HG02852 (cell line): ENCODE results near the gene HNRNPAB.
"Not testable (repeated sequence)": the region's sequence is repeated elsewhere in the genome, so short reads cannot be mapped to it uniquely, and the experiment has no call there.

Source experiments
- ATAC-seq: cut with Tn5 transposase; IDR thresholded peaks from one replicate; pipeline ENCODE4 v1.9.1; 2021; ENCODE audit warnings: mild to moderate bottlenecking, moderate library complexity; ENCODE audit not compliant: unreplicated experiment

The HNRNPAB gene

GRCh38 chr5:178196281-178196812 is 8.0 kb upstream of the HNRNPAB start:
- no peak for ATAC-seq

DNA sequence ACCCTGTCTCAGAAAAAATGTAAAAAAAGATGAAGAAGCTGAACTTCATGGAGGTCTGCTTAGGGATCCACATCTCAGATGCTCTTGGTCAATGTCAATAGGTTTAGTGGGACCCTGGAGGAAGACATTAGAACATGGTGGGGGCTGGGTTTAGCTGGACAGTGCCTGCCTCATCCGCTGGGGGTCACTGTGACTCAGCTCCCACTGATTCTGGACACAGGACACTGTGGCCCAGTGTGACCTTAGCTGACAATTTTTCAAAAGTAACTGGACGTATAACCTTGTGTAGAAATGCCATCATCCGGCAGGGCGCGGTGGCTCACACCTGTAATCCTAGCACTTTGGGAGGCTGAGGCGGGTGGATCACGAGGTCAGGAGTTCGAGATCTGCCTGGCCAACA is 7.3 kb upstream of the HNRNPAB start:
- no peak for ATAC-seq

- ATAC-seq, result not testable (repeated sequence)
Observed at GRCh38 chr5:178198151-178198550, 6.2 kb upstream of the HNRNPAB start.

GRCh38 chr5:178198706-178199105 is 5.6 kb upstream of the HNRNPAB start:
- no peak for ATAC-seq

DNA sequence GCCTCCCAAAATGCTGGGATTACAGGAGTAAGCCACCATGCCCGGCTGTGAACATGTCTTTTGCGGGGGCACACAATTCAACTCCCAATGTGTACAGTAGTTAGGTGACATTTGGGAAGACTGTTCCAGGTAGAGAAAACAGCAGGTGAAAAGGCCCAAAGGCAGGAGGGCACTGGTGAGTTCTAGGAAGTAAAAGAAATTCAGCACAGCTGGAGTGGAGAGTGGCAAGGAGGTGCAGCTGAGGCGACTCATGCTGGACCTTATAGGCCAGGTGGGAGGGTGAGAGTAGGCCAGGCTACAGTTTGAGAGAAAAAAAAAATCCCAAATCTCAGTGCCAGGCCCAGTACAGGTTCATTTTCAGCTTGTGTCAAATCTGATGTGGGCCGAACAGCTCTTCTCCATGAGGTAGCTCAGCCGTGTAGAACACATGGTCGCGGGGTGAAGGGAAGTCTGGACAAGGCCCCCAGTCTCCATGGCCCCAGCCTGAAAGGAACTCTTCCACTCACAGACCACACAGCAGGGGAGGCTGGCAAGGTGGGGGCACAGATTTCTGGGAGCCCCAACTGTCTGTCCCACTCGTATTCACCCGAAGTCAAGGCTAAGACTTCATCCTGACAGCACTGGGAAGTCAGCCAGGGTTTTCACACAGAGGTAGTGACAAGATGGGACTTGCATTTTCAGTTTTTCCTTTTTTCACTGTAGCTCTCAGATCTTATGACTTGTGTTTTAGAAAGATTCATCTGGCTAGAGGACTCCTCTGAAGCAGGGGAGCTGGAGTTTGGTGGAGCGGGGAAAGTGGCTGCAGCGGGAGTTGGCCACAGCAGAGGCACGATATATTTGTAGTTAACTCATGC is 4.5 kb upstream of the HNRNPAB start:
- ATAC-seq, result no peak

- ATAC-seq, result no peak
Observed at GRCh38 chr5:178201221-178201926, 3.0 kb upstream of the HNRNPAB start.

DNA sequence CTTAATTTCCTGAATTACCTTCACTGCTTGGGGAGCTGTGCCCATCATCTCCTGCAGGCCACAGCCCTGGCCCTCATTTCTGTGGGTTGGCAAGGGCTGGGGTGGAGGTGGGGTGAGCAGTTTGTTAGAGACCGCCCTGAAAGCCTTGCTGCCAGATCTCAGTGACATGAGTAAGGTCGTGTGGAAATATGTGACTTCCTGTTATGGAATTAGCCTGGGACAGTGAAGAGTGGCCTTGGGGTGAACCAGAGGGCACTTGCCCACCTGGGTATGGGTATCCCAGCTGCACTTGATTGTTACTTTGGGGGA is 2.5 kb upstream of the HNRNPAB start:
- ATAC-seq, result no peak

DNA sequence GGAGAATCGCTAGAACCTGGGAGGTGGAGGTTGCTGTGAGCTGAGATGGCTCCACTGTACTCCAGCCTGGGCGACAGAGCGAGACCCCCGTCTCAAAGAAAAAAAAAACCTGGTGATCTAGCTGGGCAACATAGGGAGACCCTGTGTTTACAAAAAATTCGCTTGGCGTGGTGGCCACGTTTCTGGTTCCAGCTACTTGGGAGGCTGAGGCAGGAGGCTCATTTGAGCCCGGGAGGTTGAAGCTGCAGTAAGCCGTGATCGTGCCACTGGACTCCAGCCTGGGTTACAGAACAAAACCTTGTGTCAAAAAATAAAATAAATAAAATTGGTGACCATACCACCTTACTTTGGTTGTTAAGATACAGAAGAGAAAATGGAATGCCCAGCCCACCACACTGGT is 1.8 kb upstream of the HNRNPAB start:
- no peak for ATAC-seq

GRCh38 chr5:178203670-178204181 is 607 bp upstream of the HNRNPAB start:
- no peak for ATAC-seq

- peak; percentile 55 for ATAC-seq
Observed at GRCh38 chr5:178204935-178205748, 809 bp downstream of the HNRNPAB start.

DNA sequence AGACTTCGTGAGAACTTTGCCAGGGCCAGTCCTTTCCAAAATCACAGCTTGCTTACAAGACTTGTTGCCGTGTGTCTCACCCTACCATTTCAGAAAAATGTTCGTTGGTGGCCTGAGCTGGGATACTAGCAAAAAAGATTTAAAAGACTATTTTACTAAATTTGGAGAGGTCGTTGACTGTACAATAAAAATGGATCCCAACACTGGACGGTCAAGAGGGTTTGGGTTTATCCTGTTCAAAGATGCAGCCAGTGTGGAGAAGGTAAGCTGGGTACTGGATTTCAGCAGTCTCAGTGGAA is 1.4 kb downstream of the HNRNPAB start:
- ATAC-seq, result no peak

DNA sequence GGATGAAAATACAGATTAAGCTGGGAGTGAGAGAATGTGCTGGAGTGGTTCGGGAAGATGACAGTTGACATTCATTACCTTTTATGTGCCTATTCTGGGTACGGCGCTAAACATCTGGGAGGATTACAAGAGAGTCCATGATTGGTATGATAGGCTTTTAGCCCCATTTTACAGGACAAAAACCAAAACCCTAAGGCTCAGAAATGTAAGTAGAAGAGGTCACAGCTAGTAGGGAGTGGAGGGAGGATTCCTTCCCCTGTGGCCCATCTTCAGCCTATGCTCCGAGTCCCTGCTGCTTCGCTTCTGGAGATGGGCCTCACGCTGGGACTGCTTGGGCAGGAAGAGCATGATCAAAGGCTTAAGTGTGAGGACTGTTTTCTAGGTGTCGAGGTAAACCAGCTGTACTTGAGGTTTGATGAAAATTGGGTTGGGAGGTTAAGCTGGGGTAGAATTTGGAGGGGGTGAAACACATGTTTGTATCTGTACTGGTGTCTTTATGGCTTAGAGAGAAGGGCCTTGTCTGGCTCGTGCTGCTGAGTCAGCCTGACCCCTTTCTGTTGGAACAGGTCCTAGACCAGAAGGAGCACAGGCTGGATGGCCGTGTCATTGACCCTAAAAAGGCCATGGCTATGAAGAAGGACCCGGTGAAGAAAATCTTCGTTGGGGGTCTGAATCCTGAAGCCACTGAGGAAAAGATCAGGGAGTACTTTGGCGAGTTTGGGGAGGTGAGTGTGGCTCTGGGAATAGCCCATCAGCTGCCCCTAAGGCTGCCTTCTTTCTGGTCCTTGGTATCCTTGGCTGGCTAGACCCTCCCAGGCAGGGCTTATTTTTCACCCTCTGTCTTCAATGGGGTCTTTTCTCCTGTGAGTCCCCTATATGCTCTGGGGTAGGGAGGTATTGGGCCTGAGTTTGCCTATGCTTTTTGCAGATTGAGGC is 2.1 kb downstream of the HNRNPAB start:
- no peak for ATAC-seq

DNA sequence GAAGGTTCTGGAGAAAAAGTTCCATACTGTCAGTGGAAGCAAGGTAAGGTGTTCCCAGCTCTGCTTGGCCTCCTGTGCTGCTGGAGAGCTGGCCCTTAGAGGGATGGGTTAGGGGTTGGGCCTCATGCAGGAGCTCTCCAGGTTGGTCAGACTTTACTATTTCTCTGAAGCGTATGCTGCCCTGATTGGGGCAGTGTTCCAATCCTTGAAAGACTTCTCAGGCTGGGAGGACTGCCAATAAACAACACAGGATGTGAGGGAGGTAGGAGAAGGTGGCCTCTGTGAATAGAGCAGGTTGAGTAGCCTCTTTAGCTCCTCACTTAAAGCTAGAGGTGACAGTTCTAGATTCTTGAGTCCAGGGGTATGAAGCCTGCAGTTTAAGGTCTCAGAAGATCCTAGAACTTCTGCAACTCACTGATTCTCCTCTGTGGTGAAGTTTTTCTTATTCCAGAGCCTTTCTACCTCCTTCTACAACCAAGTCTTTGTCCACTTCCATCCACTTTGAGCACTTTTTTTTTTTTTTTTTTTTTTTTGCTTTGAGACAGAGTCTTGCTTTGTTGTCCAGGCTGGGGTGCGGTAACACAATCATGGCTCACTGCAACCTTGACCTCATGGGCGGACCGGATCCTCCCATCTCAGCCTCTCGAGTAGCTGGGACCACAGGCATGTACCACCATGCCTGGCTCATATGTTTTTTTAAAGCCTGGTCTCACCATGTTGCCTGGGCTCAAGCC is 3.0 kb downstream of the HNRNPAB start:
- no peak for ATAC-seq

DNA sequence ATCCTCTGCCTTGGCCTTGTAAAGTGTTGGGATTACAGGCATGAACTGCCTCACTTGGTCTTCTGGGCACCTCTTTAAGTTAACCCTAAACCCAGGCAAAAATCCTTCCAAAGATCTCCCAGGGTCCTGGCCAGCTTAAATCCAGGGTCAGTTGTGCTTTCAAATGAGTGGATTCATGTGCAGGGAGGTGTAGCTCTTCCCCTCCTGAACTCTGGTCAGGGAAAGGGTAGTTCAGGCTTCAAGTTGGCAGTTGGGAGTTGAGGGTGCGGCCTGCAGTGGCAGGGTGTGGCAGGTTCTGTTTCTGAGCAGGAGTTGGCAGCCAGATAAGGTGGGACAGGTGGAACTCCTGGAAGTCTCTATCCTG is 3.6 kb downstream of the HNRNPAB start:
- ATAC-seq, result no peak

- no peak for ATAC-seq
Observed at GRCh38 chr5:178208540-178209227, 4.4 kb downstream of the HNRNPAB start.

GRCh38 chr5:178209334-178210072 is 5.2 kb downstream of the HNRNPAB start:
- ATAC-seq, result no peak

- no peak for ATAC-seq
Observed at GRCh38 chr5:178210073-178210535, 5.8 kb downstream of the HNRNPAB start.

DNA sequence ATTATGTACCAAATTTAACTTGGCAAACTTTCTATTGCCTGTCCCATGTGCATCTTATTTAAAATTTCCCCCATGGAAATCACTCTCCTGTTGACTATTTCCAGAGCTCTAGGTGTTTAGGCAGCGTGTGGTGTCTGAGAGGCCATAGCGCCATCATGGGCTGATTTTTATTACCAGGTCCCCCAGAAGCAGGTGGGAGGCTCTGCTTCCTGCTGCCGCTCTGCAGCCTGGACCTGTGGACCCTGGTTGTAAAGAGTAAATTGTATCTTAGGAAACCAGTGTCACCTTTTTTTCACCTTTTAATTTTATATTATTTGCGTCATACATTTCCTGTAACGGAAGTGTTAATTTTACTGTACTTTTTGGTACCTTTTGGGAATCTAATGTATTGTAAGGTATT is 6.4 kb downstream of the HNRNPAB start:
- no peak for ATAC-seq
